ENCODE measurements around the gene C2orf78.
"Not testable (repeated sequence)": the region's sequence is repeated elsewhere in the genome, so short reads cannot be mapped to it uniquely, and the experiment has no call there.

C2orf78 gene

DNA sequence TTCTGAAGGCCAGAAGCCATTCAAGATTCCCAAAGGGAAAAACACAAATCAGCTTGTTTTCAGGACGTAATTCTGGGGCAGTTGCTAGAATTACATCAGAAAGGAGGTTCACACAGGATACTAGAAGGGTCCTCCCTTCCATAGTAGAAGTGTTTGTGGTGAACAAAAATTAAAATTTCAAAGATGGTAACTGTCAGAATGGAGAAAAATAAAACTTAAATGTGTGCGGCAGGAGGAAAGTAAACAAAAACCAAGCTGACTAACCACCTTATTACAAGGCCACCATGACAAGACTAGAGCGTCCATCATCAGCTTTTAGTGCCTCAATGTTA lies 37.1 kb upstream of the C2orf78 start:
- H3K9me3 ChIP-seq (ENCODE audit: insufficient read depth, low read length, severe bottlenecking), result no peaks in the 10 kb centered on the region
- peaks cover 7% of the 10 kb centered on the region for H3K36me3 ChIP-seq (ENCODE audit: insufficient read depth, low read length)
- ATAC-seq (ENCODE audit: insufficient read depth, low read depth), result no peak
- no peak for DNase-seq
- no peak overlapping the region for H2AFZ ChIP-seq (ENCODE audit: low read depth, low read length)
- no peak overlapping the region for H3K4me2 ChIP-seq (ENCODE audit: insufficient read depth, low read length)
- no peak overlapping the region for H3K27ac ChIP-seq (ENCODE audit: low read length)
- H3K9ac ChIP-seq (ENCODE audit: low read depth, low read length), result no peak overlapping the region
- no peak overlapping the region for H3K4me3 ChIP-seq (ENCODE audit: low read depth in 1 of 2, low read length in 2 of 2)
- no peaks in the 10 kb centered on the region for H3K79me2 ChIP-seq (ENCODE audit: insufficient read depth, low read length)
- TF ChIP-seq EZH2 (IDR thresholded peaks at IDR 0.05; ENCODE audit: borderline replicate concordance, low read depth, low read length, severe bottlenecking), result no peak
- TF ChIP-seq, protein P1, sequence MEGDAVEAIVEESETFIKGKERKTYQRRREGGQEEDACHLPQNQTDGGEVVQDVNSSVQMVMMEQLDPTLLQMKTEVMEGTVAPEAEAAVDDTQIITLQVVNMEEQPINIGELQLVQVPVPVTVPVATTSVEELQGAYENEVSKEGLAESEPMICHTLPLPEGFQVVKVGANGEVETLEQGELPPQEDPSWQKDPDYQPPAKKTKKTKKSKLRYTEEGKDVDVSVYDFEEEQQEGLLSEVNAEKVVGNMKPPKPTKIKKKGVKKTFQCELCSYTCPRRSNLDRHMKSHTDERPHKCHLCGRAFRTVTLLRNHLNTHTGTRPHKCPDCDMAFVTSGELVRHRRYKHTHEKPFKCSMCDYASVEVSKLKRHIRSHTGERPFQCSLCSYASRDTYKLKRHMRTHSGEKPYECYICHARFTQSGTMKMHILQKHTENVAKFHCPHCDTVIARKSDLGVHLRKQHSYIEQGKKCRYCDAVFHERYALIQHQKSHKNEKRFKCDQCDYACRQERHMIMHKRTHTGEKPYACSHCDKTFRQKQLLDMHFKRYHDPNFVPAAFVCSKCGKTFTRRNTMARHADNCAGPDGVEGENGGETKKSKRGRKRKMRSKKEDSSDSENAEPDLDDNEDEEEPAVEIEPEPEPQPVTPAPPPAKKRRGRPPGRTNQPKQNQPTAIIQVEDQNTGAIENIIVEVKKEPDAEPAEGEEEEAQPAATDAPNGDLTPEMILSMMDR (IDR thresholded peaks at IDR 0.05; ENCODE audit: borderline replicate concordance, extremely low read depth, low read length, poor library complexity, severe bottlenecking), result no peak
- H3K4me1 ChIP-seq (ENCODE audit: insufficient read depth, low read length), result no peaks in the 10 kb centered on the region
- no peaks in the 10 kb centered on the region for H4K20me1 ChIP-seq (ENCODE audit: insufficient read depth, low read length)
- H3K27me3 ChIP-seq (ENCODE audit: insufficient read depth, low read length, poor library complexity), result no peaks in the 10 kb centered on the region

DNA sequence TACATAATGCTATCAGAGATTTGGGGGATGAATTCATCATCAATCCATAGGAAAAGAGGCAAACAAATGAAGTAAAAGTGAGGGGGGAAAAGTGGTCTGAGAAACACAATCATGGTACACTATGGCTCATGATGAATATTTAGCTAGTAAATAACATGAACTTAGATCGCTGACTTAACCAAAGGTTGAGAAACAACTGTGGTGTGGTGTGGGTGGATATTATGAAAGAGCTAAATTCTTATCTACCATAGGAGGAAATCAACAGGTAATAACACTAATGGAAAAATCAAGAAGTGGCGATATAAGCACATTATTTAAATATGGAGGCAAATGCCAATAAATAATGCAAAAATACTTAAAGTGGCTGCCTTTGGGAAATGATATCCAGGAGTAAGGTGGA lies 34.7 kb upstream of the C2orf78 start:
- no peak overlapping the region for H3K4me2 ChIP-seq (ENCODE audit: insufficient read depth, low read length)
- TF ChIP-seq, protein P1 (IDR thresholded peaks at IDR 0.05; ENCODE audit: borderline replicate concordance, extremely low read depth, low read length, poor library complexity, severe bottlenecking), result no peak
- TF ChIP-seq EZH2 (IDR thresholded peaks at IDR 0.05; ENCODE audit: borderline replicate concordance, low read depth, low read length, severe bottlenecking), result no peak
- H2AFZ ChIP-seq (ENCODE audit: low read depth, low read length), result no peak overlapping the region
- no peaks in the 10 kb centered on the region for H3K9me3 ChIP-seq (ENCODE audit: insufficient read depth, low read length, severe bottlenecking)
- no peak overlapping the region for H3K4me3 ChIP-seq (ENCODE audit: low read depth in 1 of 2, low read length in 2 of 2)
- no peaks in the 10 kb centered on the region for H3K27me3 ChIP-seq (ENCODE audit: insufficient read depth, low read length, poor library complexity)
- ATAC-seq (ENCODE audit: insufficient read depth, low read depth) (no peak), DNase-seq (no peak)
- H4K20me1 ChIP-seq (ENCODE audit: insufficient read depth, low read length), result no peaks in the 10 kb centered on the region
- no peak overlapping the region for H3K9ac ChIP-seq (ENCODE audit: low read depth, low read length)
- H3K79me2 ChIP-seq (ENCODE audit: insufficient read depth, low read length), result no peaks in the 10 kb centered on the region
- no peak overlapping the region for H3K27ac ChIP-seq (ENCODE audit: low read length)
- H3K36me3 ChIP-seq (ENCODE audit: insufficient read depth, low read length), result peaks cover 10% of the 10 kb centered on the region
- no peaks in the 10 kb centered on the region for H3K4me1 ChIP-seq (ENCODE audit: insufficient read depth, low read length)

DNA sequence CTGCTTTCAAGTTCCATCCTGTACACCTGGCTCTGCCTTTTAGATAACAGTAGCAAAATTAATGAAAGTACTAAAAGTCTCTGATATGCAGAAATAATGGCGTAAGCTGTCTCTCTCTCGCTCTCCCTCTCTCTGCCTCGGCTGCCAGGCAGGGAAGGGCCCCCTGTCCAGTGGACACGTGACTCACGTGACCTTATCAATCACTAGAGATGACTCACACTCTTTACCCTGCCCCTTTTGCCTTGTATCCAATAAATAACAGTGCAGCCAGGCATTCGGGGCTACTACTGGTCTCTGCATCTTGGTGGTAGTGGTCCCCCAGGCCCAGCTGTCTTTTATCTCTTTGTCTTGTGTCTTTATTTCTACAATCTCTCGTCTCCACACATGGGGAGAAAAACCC lies 29.7 kb upstream of the C2orf78 start:
- not testable (repeated sequence) for H3K4me2 ChIP-seq (ENCODE audit: insufficient read depth, low read length); DNase-seq; H4K20me1 ChIP-seq (ENCODE audit: insufficient read depth, low read length); H3K27ac ChIP-seq (ENCODE audit: low read length); H3K27me3 ChIP-seq (ENCODE audit: insufficient read depth, low read length, poor library complexity); H3K79me2 ChIP-seq (ENCODE audit: insufficient read depth, low read length); H3K9ac ChIP-seq (ENCODE audit: low read depth, low read length); H3K4me3 ChIP-seq (ENCODE audit: low read depth in 1 of 2, low read length in 2 of 2); H3K4me1 ChIP-seq (ENCODE audit: insufficient read depth, low read length); ATAC-seq (ENCODE audit: insufficient read depth, low read depth); H3K9me3 ChIP-seq (ENCODE audit: insufficient read depth, low read length, severe bottlenecking); H2AFZ ChIP-seq (ENCODE audit: low read depth, low read length)
- peaks cover 34% of the 10 kb centered on the region for H3K36me3 ChIP-seq (ENCODE audit: insufficient read depth, low read length)

DNA sequence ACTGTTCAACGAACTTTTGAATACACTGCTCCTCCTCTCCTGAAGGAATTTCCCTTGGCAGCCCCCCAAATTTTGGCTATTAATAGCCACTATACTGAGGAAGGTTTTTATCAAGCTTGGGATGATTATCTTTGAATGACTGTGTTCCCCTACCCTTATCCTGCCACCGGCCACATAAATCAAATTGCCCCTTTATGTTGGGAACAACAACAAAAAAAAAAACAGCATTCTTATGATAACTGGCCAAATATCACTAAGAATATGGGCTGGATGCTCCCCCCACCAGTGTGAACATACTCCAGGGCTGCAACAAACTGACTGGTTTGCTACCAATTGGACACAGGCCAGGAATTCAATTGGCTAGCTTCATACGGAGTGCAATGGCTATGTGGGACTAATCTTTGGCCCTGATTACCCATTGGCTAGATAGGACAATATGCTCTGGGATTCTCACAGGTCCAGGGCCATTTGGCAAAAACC lies 24.7 kb upstream of the C2orf78 start:
- Histone ChIP-seq H3K79me2 (ENCODE audit: insufficient read depth, low read length) (no peaks in the 10 kb centered on the region), H3K27ac (ENCODE audit: low read length) (no peak overlapping the region), H3K36me3 (ENCODE audit: insufficient read depth, low read length) (peaks cover 72% of the 10 kb centered on the region), H2AFZ (ENCODE audit: low read depth, low read length) (no peak overlapping the region), H3K9me3 (ENCODE audit: insufficient read depth, low read length, severe bottlenecking) (no peaks in the 10 kb centered on the region), H4K20me1 (ENCODE audit: insufficient read depth, low read length) (no peaks in the 10 kb centered on the region), H3K4me3 (ENCODE audit: low read depth in 1 of 2, low read length in 2 of 2) (no peak overlapping the region), H3K27me3 (ENCODE audit: insufficient read depth, low read length, poor library complexity) (no peaks in the 10 kb centered on the region), H3K9ac (ENCODE audit: low read depth, low read length) (no peak overlapping the region), H3K4me1 (ENCODE audit: insufficient read depth, low read length) (no peaks in the 10 kb centered on the region), H3K4me2 (ENCODE audit: insufficient read depth, low read length) (no peak overlapping the region)
- TF ChIP-seq, protein P1 (IDR thresholded peaks at IDR 0.05; ENCODE audit: borderline replicate concordance, extremely low read depth, low read length, poor library complexity, severe bottlenecking), result no peak
- TF ChIP-seq EZH2 (IDR thresholded peaks at IDR 0.05; ENCODE audit: borderline replicate concordance, low read depth, low read length, severe bottlenecking), result no peak
- no peak for DNase-seq
- no peak for ATAC-seq (ENCODE audit: insufficient read depth, low read depth)
